ENCODE results near the gene TSPAN17. TPM values are rescaled to one million over a fixed set of nuclear protein-coding genes. Genes with fewer than 3 reads are reported as not detected.

The TSPAN17 gene
- polyA plus RNA-seq, 2 of the 4 experiments (the other 2 are of a cell fraction), result 35.6 to 47.4 TPM

DNA sequence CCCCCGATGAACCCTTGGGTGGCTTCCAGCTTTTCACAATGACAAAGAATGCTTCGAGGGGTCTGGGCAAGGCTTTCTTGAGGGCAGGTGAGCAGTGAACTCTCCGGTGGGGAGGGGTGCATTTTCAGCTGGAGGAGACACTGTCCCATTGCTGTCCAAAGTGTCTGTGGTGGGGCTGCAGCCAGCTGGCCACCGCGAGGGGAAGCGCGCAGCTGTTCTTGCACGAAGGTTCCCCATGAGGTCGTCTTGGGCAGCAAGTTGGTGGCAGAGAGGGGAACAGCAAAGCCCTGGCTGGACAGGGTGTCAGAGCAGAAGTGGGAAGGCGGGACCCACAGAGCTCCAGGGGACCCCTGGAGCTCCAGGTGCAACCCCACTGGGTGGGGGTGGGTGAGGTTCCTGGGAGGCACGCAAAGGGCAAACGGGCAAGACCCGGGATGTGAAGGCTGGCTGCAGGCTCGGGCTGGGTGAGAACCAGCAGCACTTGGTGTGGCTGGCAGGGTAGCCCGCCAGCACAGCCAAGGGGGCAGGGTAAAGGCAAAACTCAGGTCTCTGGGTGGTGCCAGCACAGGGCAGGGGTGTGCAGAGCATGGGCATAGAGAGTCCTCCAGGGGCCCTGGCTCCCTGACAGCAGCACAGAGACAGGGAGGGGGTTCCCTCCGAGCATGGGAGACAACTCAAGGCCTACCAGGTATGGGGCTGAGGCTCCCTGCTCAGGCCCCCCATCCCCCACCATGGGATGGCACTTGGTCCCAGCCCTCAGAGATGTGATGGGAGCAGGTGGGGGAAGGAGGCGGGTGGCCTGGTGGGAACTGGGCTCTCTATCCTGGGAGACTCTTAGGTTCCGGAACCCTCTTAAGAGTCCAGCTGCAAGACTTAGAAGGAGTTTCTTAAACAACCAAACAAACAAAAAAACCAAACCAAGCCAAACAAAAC, 26.6 kb downstream of the TSPAN17 start (continued):
- TF ChIP-seq, protein P1, sequence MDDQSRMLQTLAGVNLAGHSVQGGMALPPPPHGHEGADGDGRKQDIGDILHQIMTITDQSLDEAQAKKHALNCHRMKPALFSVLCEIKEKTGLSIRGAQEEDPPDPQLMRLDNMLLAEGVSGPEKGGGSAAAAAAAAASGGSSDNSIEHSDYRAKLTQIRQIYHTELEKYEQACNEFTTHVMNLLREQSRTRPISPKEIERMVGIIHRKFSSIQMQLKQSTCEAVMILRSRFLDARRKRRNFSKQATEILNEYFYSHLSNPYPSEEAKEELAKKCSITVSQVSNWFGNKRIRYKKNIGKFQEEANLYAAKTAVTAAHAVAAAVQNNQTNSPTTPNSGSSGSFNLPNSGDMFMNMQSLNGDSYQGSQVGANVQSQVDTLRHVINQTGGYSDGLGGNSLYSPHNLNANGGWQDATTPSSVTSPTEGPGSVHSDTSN (IDR thresholded peaks at IDR 0.05), result no peak
- TF ChIP-seq MAZ (IDR thresholded peaks at IDR 0.05; ENCODE audit: borderline replicate concordance, low read depth, low read length) (no peak), HOXA7 (CRISPR knock-in tag; IDR thresholded peaks at IDR 0.05) (no peak)
- TF ChIP-seq, protein P2, sequence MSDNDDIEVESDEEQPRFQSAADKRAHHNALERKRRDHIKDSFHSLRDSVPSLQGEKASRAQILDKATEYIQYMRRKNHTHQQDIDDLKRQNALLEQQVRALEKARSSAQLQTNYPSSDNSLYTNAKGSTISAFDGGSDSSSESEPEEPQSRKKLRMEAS (IDR thresholded peaks at IDR 0.05), result no peak

DNA sequence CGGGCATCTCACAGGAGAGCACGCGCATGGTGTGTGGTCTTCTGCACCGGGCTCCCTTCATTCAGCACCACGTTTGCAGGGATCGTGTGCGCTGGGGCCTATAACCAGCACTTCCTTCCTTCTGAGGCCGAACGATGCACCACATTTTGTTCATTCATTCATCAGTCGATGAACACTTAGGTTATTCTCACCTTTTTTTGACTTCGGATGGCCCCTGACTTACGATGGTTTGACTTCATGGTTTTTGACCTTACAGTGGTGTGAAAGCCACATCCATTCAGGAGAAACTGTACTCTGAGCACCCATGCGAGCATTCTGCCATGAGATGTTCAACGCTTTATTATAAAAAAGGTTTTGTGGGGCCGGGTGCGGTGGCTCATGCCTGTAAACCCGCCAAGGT, 27.5 kb downstream of the TSPAN17 start:
- Histone ChIP-seq H3K27ac (no peak overlapping the region), H3K4me3 (no peak overlapping the region), H3K9me3 (no peaks in the 10 kb centered on the region), H3K4me2 (no peak overlapping the region), H3K4me1 (peaks cover 17% of the 10 kb centered on the region)
- DNase-seq (ENCODE audit: low read depth in 1 of 2, low spot score in 1 of 2), result no peak
- ChIA-PET CTCF (interaction anchor here (0.9 to 11.6 kb wide), 4 partner anchors 16 to 284 kb away, joined by 3 to 114 read pairs (median 3); no protein-coding TSS in a partner anchor), POLR2A (no interaction called here)
- FAIRE-seq, result no peak
- TF ChIP-seq, protein P1 (IDR thresholded peaks at IDR 0.05), result no peak
- TF ChIP-seq, protein P3, sequence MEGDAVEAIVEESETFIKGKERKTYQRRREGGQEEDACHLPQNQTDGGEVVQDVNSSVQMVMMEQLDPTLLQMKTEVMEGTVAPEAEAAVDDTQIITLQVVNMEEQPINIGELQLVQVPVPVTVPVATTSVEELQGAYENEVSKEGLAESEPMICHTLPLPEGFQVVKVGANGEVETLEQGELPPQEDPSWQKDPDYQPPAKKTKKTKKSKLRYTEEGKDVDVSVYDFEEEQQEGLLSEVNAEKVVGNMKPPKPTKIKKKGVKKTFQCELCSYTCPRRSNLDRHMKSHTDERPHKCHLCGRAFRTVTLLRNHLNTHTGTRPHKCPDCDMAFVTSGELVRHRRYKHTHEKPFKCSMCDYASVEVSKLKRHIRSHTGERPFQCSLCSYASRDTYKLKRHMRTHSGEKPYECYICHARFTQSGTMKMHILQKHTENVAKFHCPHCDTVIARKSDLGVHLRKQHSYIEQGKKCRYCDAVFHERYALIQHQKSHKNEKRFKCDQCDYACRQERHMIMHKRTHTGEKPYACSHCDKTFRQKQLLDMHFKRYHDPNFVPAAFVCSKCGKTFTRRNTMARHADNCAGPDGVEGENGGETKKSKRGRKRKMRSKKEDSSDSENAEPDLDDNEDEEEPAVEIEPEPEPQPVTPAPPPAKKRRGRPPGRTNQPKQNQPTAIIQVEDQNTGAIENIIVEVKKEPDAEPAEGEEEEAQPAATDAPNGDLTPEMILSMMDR (IDR thresholded peaks at IDR 0.05), result no peak
- TF ChIP-seq RCOR1 (IDR thresholded peaks at IDR 0.05; ENCODE audit: low read depth, low read length) (no peak), MAZ (IDR thresholded peaks at IDR 0.05; ENCODE audit: borderline replicate concordance, low read depth, low read length) (no peak), RNF2 (IDR thresholded peaks at IDR 0.05; ENCODE audit: borderline replicate concordance, low read depth) (no peak), CEBPB (IDR thresholded peaks at IDR 0.05) (no peak), PHF8 (IDR thresholded peaks at IDR 0.05; ENCODE audit: borderline replicate concordance, low read depth) (no peak), ZNF302 (CRISPR knock-in tag; IDR thresholded peaks at IDR 0.05) (no peak), JUN (IDR thresholded peaks at IDR 0.05) (no peak), POLR2A (IDR thresholded peaks at IDR 0.05; ENCODE audit: low read length) (no peak)
- TF ChIP-seq, protein P4, sequence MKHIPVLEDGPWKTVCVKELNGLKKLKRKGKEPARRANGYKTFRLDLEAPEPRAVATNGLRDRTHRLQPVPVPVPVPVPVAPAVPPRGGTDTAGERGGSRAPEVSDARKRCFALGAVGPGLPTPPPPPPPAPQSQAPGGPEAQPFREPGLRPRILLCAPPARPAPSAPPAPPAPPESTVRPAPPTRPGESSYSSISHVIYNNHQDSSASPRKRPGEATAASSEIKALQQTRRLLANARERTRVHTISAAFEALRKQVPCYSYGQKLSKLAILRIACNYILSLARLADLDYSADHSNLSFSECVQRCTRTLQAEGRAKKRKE (CRISPR knock-in tag; IDR thresholded peaks at IDR 0.05; ENCODE audit: low read depth), result no peak
- no peak for ATAC-seq
- WGBS (ENCODE audit: missing lambda C conversion rate), result 88% methylated on average over 17 of the region's 17 CpGs

DNA sequence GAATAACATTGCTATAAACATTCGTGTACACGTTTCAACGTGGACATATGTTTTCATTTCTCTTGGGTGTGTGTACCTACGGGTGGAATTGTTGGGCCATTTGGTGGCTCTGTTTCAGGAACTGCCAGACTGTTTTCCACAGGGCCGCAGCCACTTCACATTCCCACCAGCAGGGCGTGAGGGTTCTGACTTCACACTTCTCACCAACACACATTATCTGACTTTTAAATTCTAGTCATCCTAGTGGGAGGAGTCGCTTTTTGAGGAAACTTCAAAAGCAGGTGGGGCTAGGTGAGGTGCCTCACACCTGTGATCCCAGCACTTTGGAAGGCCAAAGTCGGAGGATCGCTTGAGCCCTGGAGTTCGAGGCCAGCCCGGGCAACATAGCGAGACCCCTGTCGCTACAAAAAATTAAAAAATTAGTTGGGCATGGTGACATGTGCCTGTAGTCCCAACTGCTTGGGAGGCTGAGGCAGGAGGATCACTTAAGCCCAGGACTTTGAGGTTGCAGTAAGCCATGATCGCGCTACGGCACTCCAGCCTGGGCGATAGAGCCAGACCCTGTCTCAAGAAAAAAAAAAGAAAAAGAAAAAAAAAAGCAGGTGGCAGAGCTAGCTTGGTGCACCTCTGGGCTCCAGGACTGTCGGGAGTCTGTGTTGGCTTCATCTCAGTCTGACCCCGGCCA, 28.5 kb downstream of the TSPAN17 start:
- ATAC-seq (peak; percentile 44 to 79; a peak in 5 of 6 replicates), DNase-seq (ENCODE audit: low read depth in 1 of 2, low spot score in 1 of 2) (peak; percentile 56 to 60), FAIRE-seq (no peak)
- POLR2A ChIA-PET, result no interaction called here
- WGBS (ENCODE audit: missing lambda C conversion rate), result 71% methylated on average over 19 of the region's 19 CpGs
- CTCF ChIA-PET, result interaction anchor here (0.9 to 11.6 kb wide), 5 partner anchors 11 to 283 kb away, joined by 3 to 114 read pairs (median 6); no protein-coding TSS in a partner anchor
- no peak overlapping the region for H3K4me3 ChIP-seq
- TF ChIP-seq ZFP36 (IDR thresholded peaks at IDR 0.05; ENCODE audit: borderline replicate concordance, partially characterized antibody) (no peak), HOXB13 (CRISPR knock-in tag; IDR thresholded peaks at IDR 0.05; ENCODE audit: low read depth) (no peak), KDM1A (IDR thresholded peaks at IDR 0.05; ENCODE audit: low read depth) (no peak)
- TF ChIP-seq, protein P2 (IDR thresholded peaks at IDR 0.05), result peak; percentile 47
- TF ChIP-seq, protein P5, sequence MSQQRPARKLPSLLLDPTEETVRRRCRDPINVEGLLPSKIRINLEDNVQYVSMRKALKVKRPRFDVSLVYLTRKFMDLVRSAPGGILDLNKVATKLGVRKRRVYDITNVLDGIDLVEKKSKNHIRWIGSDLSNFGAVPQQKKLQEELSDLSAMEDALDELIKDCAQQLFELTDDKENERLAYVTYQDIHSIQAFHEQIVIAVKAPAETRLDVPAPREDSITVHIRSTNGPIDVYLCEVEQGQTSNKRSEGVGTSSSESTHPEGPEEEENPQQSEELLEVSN (IDR thresholded peaks at IDR 0.05; ENCODE audit: borderline replicate concordance, low read depth), result no peak
- H3K4me2 ChIP-seq, result peak overlapping the region; percentile 20; the same call in 1 of the 3 replicates
- peak overlapping the region; percentile 6 to 56; a peak in 3 of 6 replicates for H3K27ac ChIP-seq
- peaks cover 17% of the 10 kb centered on the region for H3K4me1 ChIP-seq
- no peaks in the 10 kb centered on the region for H3K9me3 ChIP-seq
